AG08396 (cell line): ENCODE measurements around the gene NR4A3.
A peak's percentile ranks its signal among the peaks of the same experiment; 100 is the strongest.
"Not testable (repeated sequence)": the region's sequence is repeated elsewhere in the genome, so short reads cannot be mapped to it uniquely, and the experiment has no call there.

Source experiments
- DNase-seq: peaks from one replicate; pipeline ENCODE4 v3.0.0; 2012; ENCODE audit warnings: low spot score, mixed read lengths

NR4A3 gene

DNA sequence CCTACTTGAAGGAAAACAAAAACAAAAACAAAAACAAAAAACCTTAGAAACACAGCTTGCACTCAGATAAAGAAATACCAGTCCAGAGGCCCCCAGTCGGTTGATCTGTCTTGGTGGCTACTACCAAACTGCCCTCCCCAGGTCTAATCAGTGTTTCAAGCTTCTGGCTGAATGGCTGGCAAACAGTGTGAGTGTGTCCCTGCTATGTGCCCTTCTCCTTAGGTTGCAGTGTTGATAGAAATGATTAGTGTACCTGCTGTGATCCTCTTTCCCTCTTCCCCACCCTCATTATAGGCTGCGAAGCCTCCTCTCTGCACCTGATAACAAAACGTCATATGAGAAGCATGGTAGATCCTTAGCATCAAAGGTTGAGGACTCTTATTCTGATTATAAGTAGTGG lies 12.8 kb downstream of the NR4A3 start:
- DNase-seq: no peak

DNA sequence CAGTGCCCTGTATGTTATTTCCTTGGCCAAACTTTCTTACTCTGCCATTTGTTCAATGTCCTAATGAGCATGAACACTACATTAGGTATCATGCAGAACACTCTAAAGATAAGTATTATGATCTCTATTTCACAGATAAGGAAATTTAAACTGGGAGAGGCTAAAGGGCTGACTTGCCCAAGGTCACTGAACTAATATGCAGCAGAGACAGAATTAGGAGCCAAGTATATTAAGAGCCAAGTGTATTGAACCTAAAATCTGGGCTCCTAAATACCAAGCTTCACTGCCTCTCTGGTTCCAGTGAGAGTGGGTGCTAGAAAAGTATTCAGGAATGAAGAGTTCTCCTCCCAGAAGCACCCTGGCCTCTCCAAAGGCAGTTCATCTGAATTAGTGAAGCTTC lies 13.5 kb downstream of the NR4A3 start:
- no peak for DNase-seq

DNA sequence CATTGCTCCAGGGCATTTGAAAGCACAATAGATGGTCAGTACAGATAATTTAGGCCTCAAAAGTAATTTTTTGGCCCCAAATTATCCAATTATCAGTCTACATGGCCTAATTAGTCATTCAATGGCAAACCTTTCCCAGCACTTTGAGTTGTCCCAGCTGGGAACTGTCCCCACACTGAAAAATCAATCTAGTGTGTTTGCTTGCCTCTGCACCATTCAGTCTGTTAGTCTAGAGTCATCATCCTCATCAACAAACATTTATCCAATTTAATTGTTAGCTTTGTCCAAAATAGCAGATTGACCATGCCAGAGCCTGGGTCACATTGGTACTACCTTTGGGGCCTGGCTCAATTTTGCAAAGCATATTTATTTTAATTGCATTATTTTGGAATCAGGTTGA lies 13.9 kb downstream of the NR4A3 start:
- no peak for DNase-seq

DNA sequence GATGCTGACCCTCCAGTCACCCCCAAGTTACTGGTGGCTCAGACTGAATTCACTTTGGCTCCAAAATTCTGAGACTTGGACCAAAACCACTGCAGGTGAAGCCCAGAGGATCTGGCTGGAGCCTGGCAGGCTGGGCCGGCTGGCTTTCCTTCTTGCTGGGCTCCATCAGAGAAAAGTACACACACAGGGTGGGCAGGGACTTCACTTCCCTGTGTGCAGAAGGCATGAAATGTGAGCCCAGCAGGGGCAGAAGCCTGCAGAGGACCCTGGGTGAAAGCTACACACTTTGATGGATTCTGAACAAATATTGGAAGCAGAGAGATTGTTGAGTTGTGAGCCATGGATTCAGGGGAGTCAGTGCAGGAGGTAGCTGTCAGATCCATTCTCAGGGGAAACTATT lies 18.4 kb downstream of the NR4A3 start:
- DNase-seq: no peak

DNA sequence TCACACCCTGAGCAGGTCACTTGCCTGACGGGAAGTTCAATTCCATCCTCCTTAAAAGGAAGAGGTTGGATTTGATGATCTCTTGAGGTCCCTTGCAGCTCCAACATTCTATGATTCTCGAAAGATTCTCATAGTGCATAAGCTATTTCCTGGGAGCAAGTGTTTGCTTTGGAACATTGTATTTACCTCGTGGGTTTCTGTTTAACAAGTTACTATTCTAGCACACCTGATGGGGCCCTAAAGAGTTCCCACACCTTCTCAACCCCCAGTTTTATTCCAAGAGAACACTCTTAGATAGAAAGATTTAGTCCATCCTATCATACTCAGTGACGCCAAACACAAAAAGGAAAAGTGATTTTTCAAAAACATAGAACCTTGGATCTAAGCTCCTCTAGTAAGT lies 23.4 kb downstream of the NR4A3 start:
- DNase-seq: no peak

DNA sequence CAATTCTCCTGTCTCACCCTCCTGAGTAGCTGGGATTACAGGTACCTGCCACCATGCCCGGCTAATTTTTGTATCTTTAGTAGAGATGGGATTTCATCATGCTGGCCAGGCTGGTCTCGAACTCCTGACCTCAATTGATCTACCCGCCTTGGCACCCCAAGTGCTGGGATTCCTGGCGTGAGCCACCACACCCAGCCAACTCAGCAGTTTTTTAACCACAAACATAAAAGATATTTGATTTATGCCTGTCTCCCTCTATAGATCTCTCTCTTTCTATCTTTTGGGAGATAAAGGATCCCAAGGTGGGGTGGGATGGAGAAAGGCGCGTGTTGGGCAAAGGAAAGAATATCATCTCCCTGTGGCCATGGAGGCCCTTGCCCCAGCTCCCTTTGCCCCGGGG lies 26.8 kb downstream of the NR4A3 start:
- DNase-seq: no peak

DNA sequence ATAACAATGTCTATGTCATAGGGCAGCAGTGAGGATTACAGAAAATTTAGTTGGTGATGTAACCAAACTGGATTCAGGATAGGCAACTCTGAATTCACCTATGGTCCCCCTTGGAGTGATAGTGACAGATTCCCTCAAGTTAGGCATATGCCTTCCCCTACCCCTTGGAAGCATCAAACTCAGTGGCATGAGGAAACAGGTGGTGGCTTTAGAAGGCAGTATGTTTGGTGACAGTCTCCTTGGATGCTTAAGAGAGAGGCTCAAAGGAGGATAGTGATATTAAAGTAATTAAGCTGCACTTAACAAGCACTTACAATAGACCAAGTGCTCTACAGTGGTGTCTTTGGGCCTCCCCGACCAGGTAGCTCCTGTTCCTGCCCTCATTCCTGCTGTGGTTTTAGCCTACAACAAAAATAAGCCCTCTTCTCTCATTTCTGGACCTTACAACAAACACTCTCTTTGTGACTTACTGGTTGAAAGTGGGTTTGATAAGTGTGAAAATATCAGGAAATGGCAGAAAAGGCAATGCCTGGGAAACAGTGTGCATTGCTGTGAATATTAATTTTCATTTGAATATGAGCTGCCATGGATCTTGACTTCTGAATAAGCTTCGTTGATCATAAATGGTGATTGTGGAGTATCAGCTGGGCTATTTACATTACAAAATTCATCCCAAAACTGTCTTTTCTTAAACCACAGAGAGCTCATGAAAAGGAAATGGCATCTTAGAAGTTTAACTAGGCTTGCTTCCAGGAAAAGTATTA lies 29.2 kb downstream of the NR4A3 start:
- DNase-seq: no peak

DNA sequence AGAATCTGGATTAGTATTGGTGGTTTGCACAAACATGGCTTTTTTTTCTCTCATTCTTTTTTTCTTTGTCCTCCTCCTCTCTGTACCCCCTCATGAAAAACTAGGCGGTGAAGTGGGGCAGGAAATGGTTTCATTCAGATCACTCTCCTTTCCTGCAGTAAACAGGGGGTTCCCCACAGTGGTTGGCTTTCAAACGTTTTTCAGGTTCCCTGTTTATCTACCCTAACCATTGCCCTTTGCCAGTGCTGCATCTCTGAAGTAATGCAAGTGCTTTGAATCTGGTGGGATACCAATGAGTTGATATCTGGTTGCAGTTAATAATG lies 29.8 kb downstream of the NR4A3 start:
- no peak for DNase-seq

DNA sequence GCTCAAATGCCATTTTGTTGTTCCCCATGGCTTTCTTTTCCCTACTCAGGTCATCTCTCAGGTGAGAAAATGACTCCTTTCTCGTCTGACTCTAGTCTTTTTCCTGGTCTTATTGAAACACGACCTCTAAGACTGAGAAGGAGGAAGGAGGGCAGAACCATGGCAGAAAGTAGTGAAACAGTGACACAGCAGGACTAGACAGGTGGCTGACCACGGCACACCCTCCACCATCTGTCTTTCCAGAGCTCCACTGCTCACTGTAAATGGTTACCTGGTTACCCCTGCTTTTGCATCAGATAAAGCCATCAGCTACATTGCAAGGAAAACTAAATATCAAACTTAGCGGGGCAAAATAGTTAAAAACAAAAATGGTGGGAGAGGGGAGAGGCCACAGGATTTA lies 30.9 kb downstream of the NR4A3 start:
- DNase-seq: no peak

DNA sequence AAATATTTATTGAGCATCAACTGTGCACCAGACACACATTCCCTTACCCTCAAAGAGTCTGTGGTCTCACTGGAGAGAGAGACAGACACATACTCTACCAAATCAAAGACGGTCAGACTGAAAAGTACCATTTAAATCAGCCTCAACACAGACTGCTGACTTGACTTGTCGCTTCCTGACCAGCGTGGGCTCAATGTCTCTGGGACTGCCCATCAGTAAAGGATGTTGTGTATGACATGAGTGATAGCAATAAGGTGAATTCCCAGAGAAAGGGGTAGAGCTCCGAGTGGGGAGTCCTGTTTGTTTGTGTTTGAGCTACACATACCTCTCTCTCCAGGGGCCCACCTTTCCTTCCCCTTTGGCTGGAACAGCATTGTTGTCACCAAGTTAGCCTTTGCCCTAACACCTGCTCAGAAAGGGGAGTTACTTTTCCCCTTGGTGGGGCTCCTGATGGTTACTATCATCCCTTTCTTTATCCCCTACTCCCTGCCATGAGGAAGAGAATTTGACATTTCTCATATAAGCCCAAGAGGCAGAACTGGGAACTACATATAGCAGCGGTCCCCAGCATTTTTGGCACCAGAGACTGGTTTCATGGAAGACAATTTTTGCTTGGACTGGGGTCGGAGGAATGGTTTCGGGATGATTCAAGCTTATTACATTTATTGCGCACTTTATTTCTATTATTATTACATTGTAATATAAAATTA lies 33.9 kb downstream of the NR4A3 start:
- DNase-seq: no peak

DNA sequence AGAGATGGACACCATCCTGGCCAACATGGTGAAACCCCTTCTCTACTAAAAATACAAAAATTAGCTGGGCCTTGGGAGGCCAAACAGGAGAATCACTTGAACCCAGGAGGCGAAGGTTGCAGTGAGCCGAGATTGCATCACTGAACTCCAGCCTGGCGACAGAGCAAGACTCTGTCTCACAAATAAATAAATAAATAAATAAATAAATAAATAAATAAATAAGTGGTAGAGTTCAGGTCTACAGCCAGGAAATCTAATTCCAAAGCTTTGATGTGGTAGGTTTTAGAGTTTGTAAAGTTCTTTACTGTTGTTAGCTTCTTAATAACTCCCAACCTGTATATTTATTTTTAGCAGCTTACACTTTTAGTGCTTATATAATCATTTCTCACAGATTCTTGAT lies 35.9 kb downstream of the NR4A3 start:
- not testable (repeated sequence) for DNase-seq

DNA sequence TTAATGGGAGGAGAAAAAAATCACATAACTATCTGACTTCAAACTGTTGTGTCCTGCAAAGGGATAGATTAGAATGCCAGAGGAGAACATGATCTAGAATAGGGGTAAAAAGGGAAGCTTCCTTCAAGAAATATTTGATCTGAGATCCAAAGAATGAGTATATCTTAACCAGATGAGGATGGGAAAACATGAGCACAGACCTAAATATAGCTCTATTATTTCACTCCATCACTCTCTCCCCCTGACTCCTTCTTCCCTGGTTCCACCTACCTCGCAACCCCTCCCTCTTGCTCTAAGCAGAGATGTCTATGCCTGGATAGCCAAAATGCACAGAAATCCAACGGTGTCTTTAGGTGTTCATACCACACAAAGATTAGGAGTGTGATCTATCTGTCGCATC lies 36.4 kb downstream of the NR4A3 start:
- DNase-seq: no peak

DNA sequence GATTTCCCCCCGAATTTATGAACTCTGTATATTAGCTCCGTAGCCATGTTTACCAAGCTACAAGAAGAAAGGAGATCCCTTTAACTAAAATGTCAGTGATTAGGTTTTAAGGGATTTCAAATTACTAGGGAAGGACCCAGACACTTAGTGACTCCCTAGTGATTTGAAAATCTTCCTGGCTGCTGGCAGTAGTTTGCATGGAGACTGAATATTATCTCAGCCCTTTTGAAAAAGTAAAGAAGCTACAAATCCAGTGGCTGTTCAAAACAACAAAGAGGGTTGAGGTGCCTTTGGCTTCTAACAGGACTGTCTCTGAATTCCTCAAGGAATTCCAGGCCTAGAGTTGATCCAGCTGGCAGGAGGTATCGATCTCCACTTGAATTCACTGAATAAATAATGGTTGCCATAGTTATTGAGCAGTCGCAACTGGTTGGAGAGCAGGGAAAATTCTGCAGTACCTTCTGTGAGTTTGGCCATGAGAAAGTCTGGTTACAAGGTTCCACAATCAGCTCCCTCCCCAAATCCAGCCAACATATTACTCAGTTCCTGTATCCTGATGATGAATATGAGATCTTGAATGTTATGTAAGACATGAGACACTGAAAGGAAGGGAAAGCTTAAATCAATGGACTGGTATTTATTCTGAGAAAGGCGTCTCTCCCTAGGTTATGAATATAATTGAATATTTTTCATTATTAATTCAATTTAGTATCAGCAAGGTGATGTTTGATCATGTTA lies 37.7 kb downstream of the NR4A3 start:
- peak; percentile 12 for DNase-seq

DNA sequence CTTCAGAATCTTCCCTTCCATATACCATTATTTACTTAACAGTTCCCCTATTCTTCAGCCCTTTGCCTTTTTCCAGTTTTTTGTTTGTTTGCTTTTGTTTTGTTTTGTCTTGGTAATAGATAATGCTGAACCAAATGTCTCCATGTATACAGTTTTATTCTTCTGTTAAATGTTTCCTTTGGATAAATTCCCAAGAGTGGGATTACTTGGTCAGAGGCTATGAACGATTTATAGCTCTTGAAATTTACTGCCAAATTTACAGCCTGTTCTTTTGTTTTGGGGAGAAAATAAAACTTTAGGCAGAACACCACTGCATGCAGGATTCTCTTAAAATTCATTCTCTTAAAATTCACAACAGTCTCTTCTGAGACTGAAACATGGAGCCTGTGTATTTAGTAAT lies 38.6 kb downstream of the NR4A3 start:
- DNase-seq: no peak

DNA sequence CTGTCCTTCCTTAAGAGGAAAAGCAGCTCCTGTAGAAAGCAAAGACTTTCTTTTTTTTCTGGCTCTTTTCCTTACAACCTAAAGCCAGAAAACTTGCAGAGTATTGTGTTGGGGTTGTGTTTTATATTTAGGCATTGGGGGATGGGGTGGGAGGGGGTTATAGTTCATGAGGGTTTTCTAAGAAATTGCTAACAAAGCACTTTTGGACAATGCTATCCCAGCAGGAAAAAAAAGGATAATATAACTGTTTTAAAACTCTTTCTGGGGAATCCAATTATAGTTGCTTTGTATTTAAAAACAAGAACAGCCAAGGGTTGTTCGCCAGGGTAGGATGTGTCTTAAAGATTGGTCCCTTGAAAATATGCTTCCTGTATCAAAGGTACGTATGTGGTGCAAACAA lies 42.3 kb downstream of the NR4A3 start:
- no peak for DNase-seq

DNA sequence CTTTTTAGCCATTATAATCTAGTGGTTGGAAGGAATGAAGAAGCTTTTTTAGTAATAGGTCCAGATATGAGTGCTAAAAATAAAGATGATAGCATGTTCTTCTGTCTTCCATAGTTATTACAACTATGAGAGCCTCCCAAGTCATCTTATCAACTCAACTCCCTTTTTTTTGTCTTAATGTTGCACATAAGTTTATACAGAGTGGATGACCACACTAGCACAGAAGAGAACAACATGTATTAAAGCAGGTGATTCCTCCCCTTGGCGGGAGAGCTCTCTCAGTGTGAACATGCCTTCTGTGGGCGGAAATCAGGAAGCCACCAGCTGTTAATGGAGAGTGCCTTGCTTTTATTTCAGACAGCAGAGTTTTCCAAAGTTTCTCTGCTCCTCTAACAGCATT lies 44.7 kb downstream of the NR4A3 start:
- no peak for DNase-seq

DNA sequence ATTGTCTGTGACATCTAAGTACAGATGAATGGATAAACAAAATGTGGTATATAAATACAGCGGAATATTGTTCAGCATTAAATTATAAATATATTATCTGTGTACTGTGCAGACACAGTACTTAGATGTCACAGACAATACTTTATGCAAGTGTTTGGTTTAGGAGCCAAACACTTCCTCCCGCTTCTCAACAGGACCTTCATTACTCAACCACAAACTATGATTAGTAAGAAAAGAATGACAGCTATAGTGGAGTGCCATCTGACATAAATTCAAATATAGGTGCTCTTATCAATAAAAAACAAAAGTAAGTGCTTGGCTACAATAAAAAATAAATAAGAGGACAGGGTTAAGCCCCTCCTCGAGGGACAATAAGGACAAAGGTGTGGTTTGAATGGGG lies 45.9 kb downstream of the NR4A3 start:
- no peak for DNase-seq

DNA sequence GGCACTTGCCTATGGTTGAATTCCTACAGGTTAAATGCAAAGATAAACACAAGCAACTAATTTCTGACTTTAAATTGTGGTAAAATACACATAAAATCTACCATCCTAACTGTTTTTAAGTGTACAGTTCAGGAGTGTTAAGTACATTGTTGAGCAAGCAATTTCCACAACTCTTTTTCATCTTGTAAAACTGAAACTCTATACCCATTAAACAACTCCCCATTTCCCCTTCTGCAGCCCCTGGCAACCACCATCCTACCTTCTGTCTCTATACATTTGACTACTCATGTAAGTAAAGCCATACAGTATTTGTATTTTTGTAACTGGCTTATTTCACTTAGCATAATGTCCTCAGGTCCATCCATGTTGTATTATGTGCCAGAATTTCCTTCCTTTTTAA lies 46.3 kb downstream of the NR4A3 start:
- DNase-seq: no peak

DNA sequence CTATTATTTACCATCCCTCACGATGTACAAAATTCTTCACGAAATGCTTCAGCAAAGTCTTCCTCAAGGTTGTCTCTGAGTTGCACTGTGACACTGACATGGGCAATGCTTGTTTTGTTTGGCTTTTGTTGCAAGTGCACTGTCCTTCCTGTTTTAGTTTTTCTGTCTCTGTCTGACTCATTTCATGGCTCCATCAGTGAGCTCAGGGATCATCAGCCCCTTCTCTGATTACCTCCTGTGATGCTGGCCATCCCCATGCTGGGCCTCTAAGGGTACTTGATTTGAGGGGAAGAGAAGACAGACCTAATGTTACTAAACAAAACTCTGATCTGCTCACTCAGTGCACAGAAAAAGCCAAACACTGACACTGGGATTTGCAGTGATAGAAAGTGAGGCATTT lies 47.2 kb downstream of the NR4A3 start:
- no peak for DNase-seq

DNA sequence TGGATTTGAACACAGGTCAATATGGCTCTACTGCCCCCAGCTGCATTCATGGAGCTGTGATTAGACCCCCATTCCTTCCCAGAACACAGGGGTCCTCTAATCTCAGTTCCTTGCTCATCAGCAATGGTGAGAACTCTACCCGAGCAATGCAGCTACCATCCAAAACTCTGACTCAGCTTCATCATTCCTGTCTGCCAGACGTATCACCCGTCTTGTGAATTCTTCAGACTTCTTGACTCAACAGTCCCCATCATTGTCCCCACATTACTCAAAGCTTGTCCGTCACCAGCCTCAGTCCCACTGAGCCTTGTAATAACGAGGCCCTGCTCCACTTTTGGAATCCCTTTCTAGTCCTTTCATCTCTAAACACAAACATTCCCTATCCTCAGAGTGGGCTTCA lies 48.4 kb downstream of the NR4A3 start:
- peak; percentile 13 for DNase-seq

DNA sequence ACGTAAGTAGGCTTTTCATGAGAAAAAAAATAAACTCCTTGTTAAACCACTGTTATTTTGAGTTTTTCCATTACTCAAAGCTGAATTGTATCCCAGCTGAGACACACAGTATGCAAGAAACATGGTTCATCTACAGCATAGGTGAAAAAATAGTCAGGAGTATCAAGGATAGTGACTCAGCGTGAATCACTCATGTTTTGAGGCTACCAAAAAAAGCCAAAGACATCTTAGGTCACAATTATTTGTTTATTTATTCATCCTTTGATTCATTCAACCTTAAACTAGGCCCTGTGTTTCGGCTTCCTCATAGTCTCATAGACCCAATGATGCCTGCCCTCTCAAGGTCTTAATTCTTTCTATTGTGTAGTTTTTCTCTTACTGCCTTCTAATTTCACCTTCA lies 51.8 kb downstream of the NR4A3 start:
- peak; percentile 17 for DNase-seq

DNA sequence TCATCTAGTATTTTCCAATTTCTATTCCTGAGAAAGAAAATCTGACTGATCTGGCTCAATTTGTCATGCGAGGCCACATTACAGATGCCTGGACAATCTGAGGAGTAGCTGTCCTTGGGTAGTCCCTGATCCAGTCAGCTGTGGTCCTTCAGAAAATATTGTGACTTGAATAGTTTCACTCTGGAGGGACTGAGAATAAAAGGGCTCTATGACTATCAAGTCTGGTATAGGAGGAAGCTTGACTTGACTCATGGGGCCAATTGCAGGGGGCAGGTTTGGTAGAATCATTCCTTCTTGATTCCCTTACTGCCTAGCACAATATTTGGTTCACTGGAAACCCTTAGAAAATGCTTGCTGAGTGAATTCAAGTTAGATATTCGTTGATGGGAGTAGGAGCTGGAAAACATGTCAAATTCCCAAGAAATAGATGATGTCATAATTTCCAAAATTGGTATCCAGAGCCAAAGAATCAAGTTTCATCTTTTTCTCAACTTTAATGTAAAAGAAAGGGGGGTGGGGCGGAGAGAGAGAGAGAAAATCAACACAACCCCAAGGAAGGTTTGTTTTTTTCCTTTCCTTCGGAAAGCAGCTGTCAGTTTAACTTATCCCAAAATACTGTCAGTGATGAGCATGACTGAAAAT lies 52.4 kb downstream of the NR4A3 start:
- DNase-seq: no peak

DNA sequence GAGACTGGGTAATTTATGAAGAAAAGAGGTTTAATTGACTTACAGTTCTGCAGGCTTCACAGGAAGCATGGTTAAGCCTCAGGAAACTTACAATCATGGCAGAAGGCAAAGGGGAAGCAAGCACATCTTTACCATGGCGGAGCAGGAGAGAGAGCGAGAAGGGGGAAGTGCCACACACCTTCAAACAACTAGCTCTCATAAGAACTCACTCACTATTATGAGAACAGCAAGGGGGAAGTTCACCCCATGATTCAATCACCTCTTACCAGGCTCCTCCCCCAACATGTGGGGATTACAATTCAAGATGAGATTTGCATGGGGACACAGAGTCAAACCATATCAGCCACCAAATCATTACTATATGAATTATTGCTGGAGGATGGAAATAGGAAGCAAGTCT lies 54.5 kb downstream of the NR4A3 start:
- DNase-seq: no peak
